ENCODE results near the gene AP4E1.
"Not testable (repeated sequence)": the region's sequence is repeated elsewhere in the genome, so short reads cannot be mapped to it uniquely, and the experiment has no call there.

AP4E1 gene

GRCh38 chr15:50890751-50891150 lies 17.7 kb upstream of the AP4E1 start:
- DNase-seq: no peak

- no peak for DNase-seq
These were observed 17.3 kb upstream of the AP4E1 start for GRCh38 chr15:50891159-50891558.

GRCh38 chr15:50893976-50894375 lies 14.5 kb upstream of the AP4E1 start:
- no peak for DNase-seq

GRCh38 chr15:50901390-50901789 lies 7.1 kb upstream of the AP4E1 start:
- not testable (repeated sequence) for DNase-seq

GRCh38 chr15:50904211-50904610 lies 4.3 kb upstream of the AP4E1 start:
- no peak for DNase-seq

GRCh38 chr15:50905055-50905454 lies 3.4 kb upstream of the AP4E1 start:
- DNase-seq: no peak

GRCh38 chr15:50906954-50907600 lies 1.4 kb upstream of the AP4E1 start:
- peak; percentile 3 for DNase-seq

- DNase-seq: no peak
These were observed 778 bp upstream of the AP4E1 start for GRCh38 chr15:50907601-50908208.

- no peak for DNase-seq
These were observed 481 bp downstream of the AP4E1 start for GRCh38 chr15:50909010-50909317.

- not testable (repeated sequence) for DNase-seq
These were observed 1.9 kb downstream of the AP4E1 start for GRCh38 chr15:50910426-50910795.

GRCh38 chr15:50911001-50911400 lies 2.5 kb downstream of the AP4E1 start:
- no peak for DNase-seq

GRCh38 chr15:50911621-50912020 lies 3.1 kb downstream of the AP4E1 start:
- DNase-seq: no peak

- DNase-seq: no peak
These were observed 7.9 kb downstream of the AP4E1 start for GRCh38 chr15:50916400-50916799.

GRCh38 chr15:50919359-50919758 lies 10.9 kb downstream of the AP4E1 start:
- not testable (repeated sequence) for DNase-seq

- DNase-seq: no peak
These were observed 16.8 kb downstream of the AP4E1 start for GRCh38 chr15:50925281-50925680.

- DNase-seq: no peak
These were observed 20.6 kb downstream of the AP4E1 start for GRCh38 chr15:50929062-50929461.

- no peak for DNase-seq
These were observed 22.3 kb downstream of the AP4E1 start for GRCh38 chr15:50930792-50931191.

GRCh38 chr15:50933341-50933740 lies 24.9 kb downstream of the AP4E1 start:
- no peak for DNase-seq

- DNase-seq: no peak
These were observed 30.0 kb downstream of the AP4E1 start for GRCh38 chr15:50938525-50938924.

- no peak for DNase-seq
These were observed 31.4 kb downstream of the AP4E1 start for GRCh38 chr15:50939911-50940310.

GRCh38 chr15:50940506-50940905 lies 32.0 kb downstream of the AP4E1 start:
- no peak for DNase-seq

GRCh38 chr15:50943638-50944037 lies 35.2 kb downstream of the AP4E1 start:
- no peak for DNase-seq

- no peak for DNase-seq
These were observed 36.2 kb downstream of the AP4E1 start for GRCh38 chr15:50944672-50945071.

- DNase-seq: no peak
These were observed 37.2 kb downstream of the AP4E1 start for GRCh38 chr15:50945725-50946124.

- DNase-seq: not testable (repeated sequence)
These were observed 42.3 kb downstream of the AP4E1 start for GRCh38 chr15:50950745-50951144.

Measured in retina (tissue), 1 donor.